Testis (tissue), 3 donors: Measurements from ENCODE around the gene TP53INP2. TPM values are rescaled to one million over a fixed set of nuclear protein-coding genes. Genes with fewer than 3 reads are reported as not detected.

Experiments used
- DNase-seq: peaks from one replicate; pipeline ENCODE4 v3.0.0-alpha.2; 2019
- H3K27ac ChIP-seq, 2 donors: fragments of 200-600 bp; sonication (generic); one replicate each; pipeline ENCODE4 v1.5.1; 2019
- H3K27me3 ChIP-seq: fragments of 200-600 bp; sonication (generic); one replicate; pipeline ENCODE4 v1.5.1; 2019
- H3K36me3 ChIP-seq: fragments of 200-600 bp; sonication (generic); one replicate; pipeline ENCODE4 v1.5.1; 2017; ENCODE audit warnings: low read depth; ENCODE audit errors: missing control alignments
- H3K4me1 ChIP-seq: fragments of 200-600 bp; sonication (generic); one replicate; pipeline ENCODE4 v1.5.1; 2019
- H3K4me3 ChIP-seq, 2 donors: fragments of 200-600 bp; sonication (generic); one replicate each; pipeline ENCODE4 v1.5.1; 2017 to 2019
- H3K9me3 ChIP-seq: fragments of 200-600 bp; sonication (generic); one replicate; pipeline ENCODE4 v1.5.1; 2017
- CTCF ChIP-seq, 3 experiments: fragments of 450-650 bp in 2 of 3; fragments of 200-600 bp in 1 of 3; sonication (generic) in 1 of 3; IDR thresholded peaks; one replicate each; pipeline ENCODE4 v1.5.1; 2016 to 2019; ENCODE audit warnings: antibody characterized with exemption in 3 of 3, mild to moderate bottlenecking in 2 of 3, moderate library complexity in 1 of 3
- POLR2A ChIP-seq: fragments of 450-650 bp; IDR thresholded peaks from one replicate; pipeline ENCODE4 v1.6.1; 2017; ENCODE audit warnings: antibody characterized with exemption, mild to moderate bottlenecking, moderate library complexity
- WGBS, 2 donors: methylation state at CpG; one replicate each; pipeline ENCODE4 v1.1.5; 2018; 5-methylcytosine and 5-hydroxymethylcytosine counted together
- intact Hi-C: fragments of 100-400 bp; cut with DNase I; formaldehyde crosslinking; loops from one replicate; pipeline ENCODE4 v1.15.1; 2023; ENCODE audit warnings: low total_unique reads
- polyA plus RNA-seq: library from polyadenylated mRNA; stranded (reverse); fragments of 350-450 nt; fragmentation: Illumina TruSeq; extraction: RNeasy Lipid Tissue Mini Kit (QIAGEN cat#74804); gene quantifications from one replicate; pipeline ENCODE4 v1.2.3, GENCODE V29; 2014; ENCODE audit warnings: low read depth, low replicate concordance; ENCODE audit not compliant: insufficient read depth
- total RNA-seq, 2 donors: library from RNA; depleted of rRNA; stranded (reverse); fragments of >200 nt; gene quantifications; one replicate each; pipeline ENCODE4 v1.2.3, GENCODE V29; 2016

The TP53INP2 gene
- total and polyA plus RNA-seq, 3 donors from 2014 or later, result 35.3 to 59.9 (median 39.9) TPM

DNA sequence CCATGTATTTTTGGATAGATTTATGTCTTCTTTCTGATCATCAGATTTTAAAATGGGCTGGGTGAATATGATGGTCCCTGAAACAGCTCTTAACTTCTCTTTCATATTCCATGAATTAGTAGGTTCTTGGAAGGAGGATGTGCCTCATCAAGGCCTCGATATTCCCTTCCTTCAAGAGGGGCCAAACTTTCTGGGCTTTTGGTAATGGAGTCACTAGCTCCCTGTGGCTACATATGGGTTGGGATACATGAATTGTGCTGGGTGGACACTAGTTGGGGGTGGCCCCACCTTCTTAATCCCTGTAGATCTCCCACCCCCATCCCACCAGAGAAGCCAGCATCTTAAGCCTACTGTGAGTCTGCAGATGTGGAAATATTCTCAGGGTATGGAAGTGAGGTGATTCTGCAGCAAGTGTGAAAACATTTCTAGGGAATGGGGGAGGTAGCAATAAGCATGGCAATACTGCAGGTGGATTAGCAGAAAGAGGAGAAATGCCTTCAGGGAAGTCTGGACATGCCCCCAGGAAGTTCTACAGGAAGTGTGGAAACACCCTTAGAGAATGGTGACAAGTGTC lies 2.2 kb downstream of the TP53INP2 start:
- 96 to 100% methylated on average over 1 of the region's 1 CpG for WGBS, 2 donors
- TF ChIP-seq POLR2A, result no peak
- TF ChIP-seq CTCF (IDR thresholded peaks at IDR 0.05), result no peak
- intact Hi-C loops, result no loop called here
- Histone ChIP-seq H3K27ac (peak overlapping the region in 1 of 2 donors; percentile 100), H3K9me3 (no peaks in the 10 kb centered on the region), H3K36me3 (no peaks in the 10 kb centered on the region), H3K27me3 (no peaks in the 10 kb centered on the region), H3K4me1 (peaks cover 14% of the 10 kb centered on the region), H3K4me3 (no peak overlapping the region)
- no peak for DNase-seq

GRCh38 chr20:34706912-34707784 lies 3.0 kb downstream of the TP53INP2 start:
- intact Hi-C loops, result no loop called here
- TF ChIP-seq POLR2A, result no peak
- TF ChIP-seq CTCF (IDR thresholded peaks at IDR 0.05), result no peak
- no peaks in the 10 kb centered on the region for H3K9me3 ChIP-seq
- peaks cover 14% of the 10 kb centered on the region for H3K4me1 ChIP-seq
- WGBS, 2 donors, result 55 to 74% methylated on average over 3 of the region's 3 CpGs
- H3K27me3 ChIP-seq, result no peaks in the 10 kb centered on the region
- no peak for DNase-seq
- no peak overlapping the region for H3K27ac ChIP-seq
- H3K4me3 ChIP-seq, result no peak overlapping the region
- no peaks in the 10 kb centered on the region for H3K36me3 ChIP-seq

GRCh38 chr20:34708621-34709043 lies 4.5 kb downstream of the TP53INP2 start:
- peaks cover 20% of the 10 kb centered on the region for H3K4me1 ChIP-seq
- no peak for TF ChIP-seq POLR2A
- TF ChIP-seq CTCF (IDR thresholded peaks at IDR 0.05), result peak in 2 of 3 experiments; percentile 3 to 51
- WGBS, 2 donors, result 17 to 25% methylated on average over 14 to 19 of the region's 22 CpGs
- H3K27me3 ChIP-seq, result no peaks in the 10 kb centered on the region
- intact Hi-C loops, result no loop called here
- H3K9me3 ChIP-seq, result no peaks in the 10 kb centered on the region
- DNase-seq, result peak; percentile 49
- H3K27ac ChIP-seq, result peak overlapping the region; percentile 87 to 98
- no peaks in the 10 kb centered on the region for H3K36me3 ChIP-seq
- peak overlapping the region; percentile 75 to 84 for H3K4me3 ChIP-seq

- Histone ChIP-seq H3K4me1 (peaks cover 20% of the 10 kb centered on the region), H3K4me3 (peak overlapping the region; percentile 75 to 84), H3K36me3 (no peaks in the 10 kb centered on the region), H3K27me3 (no peaks in the 10 kb centered on the region), H3K27ac (peak overlapping the region; percentile 87 to 98), H3K9me3 (no peaks in the 10 kb centered on the region)
- 11 to 26% methylated on average over 27 to 54 of the region's 64 CpGs for WGBS, 2 donors
- peak; percentile 82 for DNase-seq
- intact Hi-C loops, result no loop called here
- no peak for TF ChIP-seq CTCF (IDR thresholded peaks at IDR 0.05)
- TF ChIP-seq POLR2A, result no peak
Observed at GRCh38 chr20:34709044-34709830, 5.1 kb downstream of the TP53INP2 start.
